A549 (cell line): ENCODE results near the gene PLSCR3. TPM values are rescaled to one million over a fixed set of nuclear protein-coding genes. Genes with fewer than 3 reads are reported as not detected.

Experiments
- ATAC-seq, 2 experiments: fragments of 200-7000 bp in 1 of 2; fragments of >200 bp in 1 of 2; cut with Nextera tagmentation in 1 of 2; cut with Tn5 transposase in 1 of 2; 3 replicates each; pipeline versions ENCODE4 v1.8.0 to v1.9.1; 2018 to 2020; ENCODE audit warnings: mild to moderate bottlenecking in 1 of 2, moderate library complexity in 1 of 2
- CTCF ChIA-PET: fragments of 300-600 bp; sonication (Branson Sonifier 250); formaldehyde crosslinking; extraction: SDS; loops from one replicate; lab custom pipeline; 2021; ENCODE audit warnings: antibody characterized with exemption, inconsistent platforms; lab: Yijun Ruan, JAX
- POLR2A ChIA-PET: fragments of 350-600 bp; formaldehyde crosslinking; extraction: SDS; loops from one replicate; lab custom pipeline; 2021; ENCODE audit warnings: antibody characterized with exemption, inconsistent platforms; lab: Yijun Ruan, JAX
- DNase-seq, 2 experiments: peaks; one replicate each; pipeline versions ENCODE4 v3.0.0 to v3.0.0-alpha.2; 2011 to 2016; ENCODE audit warnings: low read depth in 1 of 2, low spot score in 1 of 2
- FAIRE-seq: peaks from 2 replicates; lab custom pipeline; 2011; peaks lifted over from hg19 to GRCh38; lab: Jason Lieb, UNC
- H3K27ac ChIP-seq, 2 experiments: fragments of >200 bp; sonication (Bioruptor Twin); formaldehyde crosslinking; 3 replicates each; pipeline ENCODE4 v1.5.1; 2016 to 2017
- H3K4me1 ChIP-seq: fragments of >200 bp; sonication (Bioruptor Twin); formaldehyde crosslinking; 3 replicates; pipeline ENCODE4 v1.6.1; 2016
- H3K4me2 ChIP-seq: fragments of >200 bp; sonication (Bioruptor Twin); formaldehyde crosslinking; 3 replicates; pipeline ENCODE4 v1.6.1; 2016
- H3K4me3 ChIP-seq: fragments of >200 bp; sonication (Bioruptor Twin); formaldehyde crosslinking; 3 replicates; pipeline ENCODE4 v1.5.1; 2016
- H3K9me3 ChIP-seq: fragments of >200 bp; sonication (Bioruptor Twin); formaldehyde crosslinking; 3 replicates; pipeline ENCODE4 v1.6.1; 2016
- BHLHE40 ChIP-seq: IDR thresholded peaks from 2 replicates; pipeline ENCODE4 v1.6.1; 2012; ENCODE audit warnings: low read depth, low read length, inconsistent platforms
- CBX2 ChIP-seq: fragments of 200-600 bp; sonication (generic); IDR thresholded peaks from 2 replicates; pipeline ENCODE4 v1.6.1; 2016; ENCODE audit warnings: low read depth, mild to moderate bottlenecking, borderline replicate concordance
- CBX8 ChIP-seq: fragments of 200-600 bp; sonication (generic); IDR thresholded peaks from 2 replicates; pipeline ENCODE4 v1.6.1; 2016
- CEBPB ChIP-seq, 2 experiments: fragments of >200 bp in 1 of 2; sonication (Bioruptor Twin) in 1 of 2; formaldehyde crosslinking in 1 of 2; IDR thresholded peaks; 2 replicates each; pipeline ENCODE4 v1.6.1; 2012 to 2016
- CHD2 ChIP-seq: fragments of 150-350 bp; IDR thresholded peaks from 2 replicates; pipeline ENCODE4 v1.6.1; 2014; ENCODE audit warnings: low read length; ENCODE audit not compliant: partially characterized antibody
- E2F6 ChIP-seq: IDR thresholded peaks from 2 replicates; pipeline ENCODE4 v1.6.1; 2012; ENCODE audit warnings: low read depth, borderline replicate concordance
- EHMT2 ChIP-seq: fragments of 200-600 bp; sonication (generic); IDR thresholded peaks from 2 replicates; pipeline ENCODE4 v1.6.1; 2016; ENCODE audit warnings: antibody characterized with exemption, low read depth, mild to moderate bottlenecking, moderate library complexity
- EP300 ChIP-seq, 2 experiments: fragments of >200 bp; sonication (Bioruptor Twin); formaldehyde crosslinking; IDR thresholded peaks; 2 replicates in 1 of 2; 3 replicates in 1 of 2; pipeline ENCODE4 v1.6.1; 2016 to 2017
- FOSB ChIP-seq: fragments of 250-450 bp; sonication (Bioruptor Pico); IDR thresholded peaks from 2 replicates; pipeline ENCODE4 v1.5.0; 2020; ENCODE audit warnings: mild to moderate bottlenecking, moderate library complexity
- FOXS1 ChIP-seq: fragments of 250-450 bp; sonication (Bioruptor Pico); IDR thresholded peaks from 2 replicates; pipeline ENCODE4 v1.5.0; 2020; ENCODE audit warnings: mild to moderate bottlenecking, moderate library complexity
- GATA3 ChIP-seq: IDR thresholded peaks from 2 replicates; pipeline ENCODE4 v1.6.1; 2012; ENCODE audit warnings: borderline replicate concordance
- HDAC2 ChIP-seq: fragments of 200-600 bp; sonication (generic); IDR thresholded peaks from 2 replicates; pipeline ENCODE4 v1.6.1; 2016
- HEYL ChIP-seq: fragments of 250-450 bp; sonication (Bioruptor Pico); IDR thresholded peaks from 2 replicates; pipeline ENCODE4 v1.8.0; 2021; ENCODE audit warnings: mild to moderate bottlenecking, moderate library complexity
- JUNB ChIP-seq: fragments of >200 bp; sonication (Bioruptor Twin); formaldehyde crosslinking; IDR thresholded peaks from 2 replicates; pipeline ENCODE4 v1.6.1; 2016
- KDM5A ChIP-seq: fragments of 200-600 bp; sonication (generic); IDR thresholded peaks from 2 replicates; pipeline ENCODE4 v1.6.1; 2016; ENCODE audit warnings: antibody characterized with exemption, mild to moderate bottlenecking
- MAFK ChIP-seq: fragments of 450-650 bp; IDR thresholded peaks from 2 replicates; pipeline ENCODE4 v1.6.1; 2014; ENCODE audit not compliant: partially characterized antibody
- MAX ChIP-seq: IDR thresholded peaks from 2 replicates; pipeline ENCODE4 v1.6.1; 2012
- MYC ChIP-seq: IDR thresholded peaks from 2 replicates; pipeline ENCODE4 v1.6.1; 2012; ENCODE audit warnings: mild to moderate bottlenecking, inconsistent platforms, low read length, improper control_type of control experiment, borderline replicate concordance
- NFE2L2 ChIP-seq: fragments of 150-350 bp; conservative IDR thresholded peaks from 2 replicates; pipeline ENCODE4 v1.6.1; 2014; ENCODE audit warnings: low read length
- NPAS2 ChIP-seq: fragments of 250-450 bp; sonication (Bioruptor Pico); IDR thresholded peaks from 2 replicates; pipeline ENCODE4 v1.8.0; 2022; ENCODE audit warnings: mild to moderate bottlenecking, moderate library complexity, borderline replicate concordance
- REST ChIP-seq: fragments of 200-600 bp; sonication (generic); IDR thresholded peaks from 2 replicates; pipeline ENCODE4 v1.6.1; 2016; ENCODE audit warnings: antibody characterized with exemption, mild to moderate bottlenecking, moderate library complexity
- RFX5 ChIP-seq: fragments of 450-650 bp; IDR thresholded peaks from 2 replicates; pipeline ENCODE4 v1.7.1; 2014; ENCODE audit warnings: antibody characterized with exemption, mild to moderate bottlenecking, moderate library complexity
- RNF2 ChIP-seq: fragments of 200-600 bp; sonication (generic); IDR thresholded peaks from 2 replicates; pipeline ENCODE4 v1.6.1; 2016; ENCODE audit warnings: low read depth, mild to moderate bottlenecking, antibody characterized with exemption, moderate library complexity, borderline replicate concordance
- SMC3 ChIP-seq: fragments of >200 bp; sonication (Bioruptor Twin); formaldehyde crosslinking; IDR thresholded peaks from 3 replicates; pipeline ENCODE4 v1.6.1; 2018; ENCODE audit warnings: inconsistent platforms
- TP53 ChIP-seq: fragments of 250-450 bp; sonication (Bioruptor Pico); IDR thresholded peaks from 2 replicates; pipeline ENCODE4 v1.5.0; 2021; ENCODE audit warnings: mild to moderate bottlenecking, moderate library complexity
- ZFP36 ChIP-seq: fragments of 450-650 bp; IDR thresholded peaks from 2 replicates; pipeline ENCODE4 v1.6.1; 2014; ENCODE audit warnings: borderline replicate concordance; ENCODE audit not compliant: partially characterized antibody
- ZNF302 ChIP-seq: fragments of 250-450 bp; sonication (Bioruptor Pico); IDR thresholded peaks from 2 replicates; pipeline ENCODE4 v1.9.0; 2021; ENCODE audit warnings: inconsistent platforms, mild to moderate bottlenecking, moderate library complexity
- ZSCAN20 ChIP-seq: fragments of 250-450 bp; sonication (Bioruptor Pico); IDR thresholded peaks from 2 replicates; pipeline ENCODE4 v1.8.0; 2022; ENCODE audit warnings: mild to moderate bottlenecking, moderate library complexity
- whole genome bisulfite sequencing: methylation state at CpG from one replicate; pipeline ENCODE4 v1.1.6; 2017; ENCODE audit errors: missing lambda C conversion rate; 5-methylcytosine and 5-hydroxymethylcytosine counted together
- polyA plus RNA-seq, 4 experiments: library from polyadenylated mRNA; depleted of rRNA in 3 of 4; stranded (reverse); fragments of >200 nt; fragmentation: RNase III in 1 of 4; extraction: RNeasy Plus Mini Kit Qiagen cat#74134 plus additional on column Dnase treatment in 1 of 4; gene quantifications; 2 replicates in 3 of 4; 3 replicates in 1 of 4; pipeline ENCODE4 v1.2.3, GENCODE V29; 2011 to 2017

Gene PLSCR3
- polyA plus RNA-seq, 2 of the 4 experiments (the other 2 are of a cell fraction), result 11.0 to 29.6 TPM

GRCh38 chr17:7437950-7438614, 43.8 kb upstream of the PLSCR3 start (continued):
- TF ChIP-seq REST (no peak), SMC3 (no peak), EP300 (IDR thresholded peaks at IDR 0.05) (no peak), KDM5A (no peak), TP53 (CRISPR knock-in tag) (no peak)

- H3K27ac ChIP-seq, result peak overlapping the region in 1 of 2 experiments; percentile 71; a peak in 3 of 6 replicates
- no peaks in the 10 kb centered on the region for H3K9me3 ChIP-seq
- H3K4me1 ChIP-seq, result peaks cover 31% of the 10 kb centered on the region
- CTCF ChIA-PET, result interaction anchor here (0.6 to 17.0 kb wide), 59 partner anchors 12 to 301 kb away, joined by 3 to 342 read pairs (median 7); partner anchors contain the start of genes CHRNB1, KCTD11, NLGN2 and PLSCR3
- H3K4me2 ChIP-seq, result peak overlapping the region; percentile 86
- H3K4me3 ChIP-seq, result peak overlapping the region; percentile 55; the same call in 2 of the 3 replicates
- DNase-seq (no peak), ATAC-seq (no peak), FAIRE-seq (no peak)
- TF ChIP-seq MAFK (peak; percentile 2), BHLHE40 (no peak), JUNB (no peak), RFX5 (no peak), RNF2 (peak; percentile 88; the same call in 1 of the 2 replicates)
- POLR2A ChIA-PET, result interaction anchor here (0.6 to 3.0 kb wide), 12 partner anchors 17 to 250 kb away, joined by 3 to 31 read pairs (median 4); partner anchors contain the start of genes PLSCR3, POLR2A, SLC35G6 and TMEM256
- 51% methylated on average over 27 of the region's 31 CpGs for WGBS
Observed at GRCh38 chr17:7437369-7437863, 43.1 kb upstream of the PLSCR3 start.

- ChIA-PET CTCF (interaction anchor here (0.6 to 17.0 kb wide), 70 partner anchors 11 to 483 kb away, joined by 3 to 342 read pairs (median 6); partner anchors contain the start of genes CHRNB1, KCTD11, NLGN2 and PLSCR3), POLR2A (interaction anchor here (0.6 to 3.0 kb wide), 12 partner anchors 18 to 251 kb away, joined by 3 to 31 read pairs (median 4); partner anchors contain the start of genes PLSCR3, POLR2A, SLC35G6 and TMEM256)
- FAIRE-seq (peak; percentile 68), ATAC-seq (peak; percentile 70 to 86), DNase-seq (peak; percentile 87 to 92)
- 30% methylated on average over 36 of the region's 92 CpGs for WGBS
- peaks cover 31% of the 10 kb centered on the region for H3K4me1 ChIP-seq
- peak overlapping the region; percentile 55 for H3K4me3 ChIP-seq
- H3K9me3 ChIP-seq, result no peaks in the 10 kb centered on the region
- H3K27ac ChIP-seq, result peak overlapping the region; percentile 52 to 85
- peak overlapping the region; percentile 86 for H3K4me2 ChIP-seq
- TF ChIP-seq SMC3, result peak; percentile 98
- TF ChIP-seq TP53 (CRISPR knock-in tag), result no peak
- no peak for TF ChIP-seq CEBPB (IDR thresholded peaks at IDR 0.05)
- TF ChIP-seq MAX, result peak; percentile 96
- peak; percentile 75; the same call in 1 of the 2 replicates for TF ChIP-seq NPAS2 (CRISPR knock-in tag)
- no peak for TF ChIP-seq HEYL (CRISPR knock-in tag)
- no peak for TF ChIP-seq EHMT2
- TF ChIP-seq ZFP36, result no peak
- peak; percentile 100 for TF ChIP-seq MYC
- no peak for TF ChIP-seq ZSCAN20 (CRISPR knock-in tag)
- no peak for TF ChIP-seq RFX5
- TF ChIP-seq FOSB (CRISPR knock-in tag), result no peak
- TF ChIP-seq ZNF302 (CRISPR knock-in tag), result no peak
- TF ChIP-seq CHD2, result no peak
- TF ChIP-seq MAFK, result no peak
- TF ChIP-seq KDM5A, result no peak
- no peak for TF ChIP-seq CBX8
- TF ChIP-seq HDAC2, result no peak; the same call in 1 of the 2 replicates
- TF ChIP-seq E2F6, result peak; percentile 83
- TF ChIP-seq GATA3, result no peak
- no peak for TF ChIP-seq FOXS1 (CRISPR knock-in tag)
- TF ChIP-seq NFE2L2, result no peak
- TF ChIP-seq CBX2, result no peak
Observed at GRCh38 chr17:7436556-7437368, 42.4 kb upstream of the PLSCR3 start.
